Measurements from ENCODE around the gene C8G. TPM values are rescaled to one million over a fixed set of nuclear protein-coding genes. Genes with fewer than 3 reads are reported as not detected.

C8G gene
- total RNA-seq, 1 donor from 2014 or later, result 1.1 TPM

DNA sequence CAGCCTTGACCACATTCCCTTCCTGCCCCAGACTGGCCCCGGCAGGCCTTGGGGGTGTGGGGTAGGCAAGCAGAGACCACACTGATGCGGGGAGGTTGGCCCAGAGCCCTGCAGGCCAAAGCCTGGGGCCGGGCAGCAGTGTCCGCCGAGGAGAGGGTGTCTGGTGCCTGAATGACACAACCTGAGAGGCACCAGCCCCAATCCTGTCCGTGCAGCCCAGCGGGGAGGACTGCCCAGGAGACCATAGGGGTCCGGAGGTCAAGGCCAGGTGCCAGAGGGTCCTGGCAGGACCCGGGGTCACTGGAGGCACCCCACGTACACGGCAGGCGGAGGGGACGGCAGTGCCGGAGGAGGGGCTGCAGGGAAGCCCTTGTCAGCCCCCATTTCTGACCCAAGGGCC lies 26.7 kb downstream of the C8G start:
- H3K27ac ChIP-seq, result no peak overlapping the region
- H3K36me3 ChIP-seq, result no peaks in the 10 kb centered on the region
- ATAC-seq, result no peak
- TF ChIP-seq, protein P1, sequence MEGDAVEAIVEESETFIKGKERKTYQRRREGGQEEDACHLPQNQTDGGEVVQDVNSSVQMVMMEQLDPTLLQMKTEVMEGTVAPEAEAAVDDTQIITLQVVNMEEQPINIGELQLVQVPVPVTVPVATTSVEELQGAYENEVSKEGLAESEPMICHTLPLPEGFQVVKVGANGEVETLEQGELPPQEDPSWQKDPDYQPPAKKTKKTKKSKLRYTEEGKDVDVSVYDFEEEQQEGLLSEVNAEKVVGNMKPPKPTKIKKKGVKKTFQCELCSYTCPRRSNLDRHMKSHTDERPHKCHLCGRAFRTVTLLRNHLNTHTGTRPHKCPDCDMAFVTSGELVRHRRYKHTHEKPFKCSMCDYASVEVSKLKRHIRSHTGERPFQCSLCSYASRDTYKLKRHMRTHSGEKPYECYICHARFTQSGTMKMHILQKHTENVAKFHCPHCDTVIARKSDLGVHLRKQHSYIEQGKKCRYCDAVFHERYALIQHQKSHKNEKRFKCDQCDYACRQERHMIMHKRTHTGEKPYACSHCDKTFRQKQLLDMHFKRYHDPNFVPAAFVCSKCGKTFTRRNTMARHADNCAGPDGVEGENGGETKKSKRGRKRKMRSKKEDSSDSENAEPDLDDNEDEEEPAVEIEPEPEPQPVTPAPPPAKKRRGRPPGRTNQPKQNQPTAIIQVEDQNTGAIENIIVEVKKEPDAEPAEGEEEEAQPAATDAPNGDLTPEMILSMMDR (IDR thresholded peaks at IDR 0.05), result no peak
- H3K27me3 ChIP-seq, result no peaks in the 10 kb centered on the region
- no peak for DNase-seq
- intact Hi-C loops (cut with DNase I), result no loop called here
- H3K4me3 ChIP-seq, result no peak overlapping the region
- peaks cover 17% of the 10 kb centered on the region for H3K4me1 ChIP-seq
- H3K9me3 ChIP-seq, result no peaks in the 10 kb centered on the region

GRCh38 chr9:136972335-136972734 lies 27.3 kb downstream of the C8G start:
- no peak for ATAC-seq
- intact Hi-C loops (cut with DNase I), result no loop called here
- Histone ChIP-seq H3K9me3 (no peaks in the 10 kb centered on the region), H3K4me3 (no peak overlapping the region), H3K27me3 (no peaks in the 10 kb centered on the region), H3K27ac (no peak overlapping the region), H3K36me3 (no peaks in the 10 kb centered on the region), H3K4me1 (peaks cover 22% of the 10 kb centered on the region)
- TF ChIP-seq, protein P1 (IDR thresholded peaks at IDR 0.05), result no peak
- no peak for DNase-seq

GRCh38 chr9:136972743-136973142 lies 27.7 kb downstream of the C8G start:
- no peaks in the 10 kb centered on the region for H3K36me3 ChIP-seq
- TF ChIP-seq, protein P1 (IDR thresholded peaks at IDR 0.05), result no peak
- no peaks in the 10 kb centered on the region for H3K9me3 ChIP-seq
- H3K4me3 ChIP-seq, result no peak overlapping the region
- no peak overlapping the region for H3K27ac ChIP-seq
- DNase-seq (no peak), ATAC-seq (no peak)
- peaks cover 26% of the 10 kb centered on the region for H3K4me1 ChIP-seq
- intact Hi-C loops (cut with DNase I), result no loop called here
- no peaks in the 10 kb centered on the region for H3K27me3 ChIP-seq

- Histone ChIP-seq H3K27me3 (no peaks in the 10 kb centered on the region), H3K4me3 (no peak overlapping the region), H3K36me3 (no peaks in the 10 kb centered on the region), H3K9me3 (no peaks in the 10 kb centered on the region), H3K27ac (peak overlapping the region; percentile 51), H3K4me1 (peaks cover 30% of the 10 kb centered on the region)
- DNase-seq (no peak), ATAC-seq (no peak)
- TF ChIP-seq, protein P1 (IDR thresholded peaks at IDR 0.05), result no peak
- intact Hi-C loops (cut with DNase I), result no loop called here
Observed at GRCh38 chr9:136973618-136974617, 28.9 kb downstream of the C8G start.

- Histone ChIP-seq H3K36me3 (no peaks in the 10 kb centered on the region), H3K27me3 (no peaks in the 10 kb centered on the region), H3K27ac (peak overlapping the region; percentile 58), H3K9me3 (no peaks in the 10 kb centered on the region), H3K4me1 (peaks cover 30% of the 10 kb centered on the region), H3K4me3 (peak overlapping the region; percentile 23)
- intact Hi-C loops (cut with DNase I), result no loop called here
- TF ChIP-seq, protein P1 (IDR thresholded peaks at IDR 0.05), result no peak
- ATAC-seq, result no peak
- no peak for DNase-seq
Observed at GRCh38 chr9:136974817-136975535, 29.9 kb downstream of the C8G start.
